ENCODE measurements around the gene KATNAL1. TPM values are rescaled to one million over a fixed set of nuclear protein-coding genes. Genes with fewer than 3 reads are reported as not detected.

KATNAL1 gene
- total RNA-seq (2022) (4.3 and 5.1 TPM in 2 replicates), Bru-seq, nascent RNA (percentile 48 among the genes with signal in this experiment), BruChase-seq, experiment 1, labeled RNA remaining after a 6-hour chase (percentile 42 among the genes with signal in this experiment), BruChase-seq, experiment 2, labeled RNA remaining after a 2-hour chase (percentile 46 among the genes with signal in this experiment)
- long read RNA-seq, partial matches to known transcripts = 0 of 1 reads
- long read RNA-seq, other reads (novel, unspliced or antisense) = 1 of 1 reads

- TF ChIP-seq CTCF (IDR thresholded peaks at IDR 0.05; ENCODE audit: unreplicated experiment) = no peak
- Mint-ChIP-seq H3K27me3 (ENCODE audit: unreplicated experiment) (no peaks in the 10 kb centered on the region), H3K36me3 (ENCODE audit: insufficient read depth, unreplicated experiment) (peaks cover 15% of the 10 kb centered on the region), H3K4me1 (ENCODE audit: low read depth, unreplicated experiment) (peaks cover 9% of the 10 kb centered on the region), H3K27ac (ENCODE audit: unreplicated experiment) (no peak within 1 kb of the TSS), H3K9me3 (ENCODE audit: low read depth, unreplicated experiment) (no peaks in the 10 kb centered on the region), H3K4me3 (ENCODE audit: low read depth, unreplicated experiment) (peak within 1 kb of the TSS; percentile 81)
- CTCF ChIA-PET = interaction anchor here (0.7 kb wide), 1 partner anchor 301 kb away, joined by 3 read pairs; no protein-coding TSS in a partner anchor
- DNase-seq = peak; percentile 54
- BruUV-seq (replicated peaks) = no TSS peak
- intact Hi-C loops (cut with micrococcal nuclease; ENCODE audit: unreplicated experiment) = no loop called here
These were observed at the start of gene KATNAL1 for GRCh38 chr13:30307194-30307970. Gene KATNAL1 (minus strand): TSS chr13:30307551. CDS start chr13:30283777, 23,774 bp downstream.

- no peaks in the 10 kb centered on the region for H3K4me1 Mint-ChIP-seq (ENCODE audit: low read depth, unreplicated experiment)
- intact Hi-C loops (cut with micrococcal nuclease; ENCODE audit: unreplicated experiment) = no loop called here
These were observed 48.5 kb upstream of the KATNAL1 start for GRCh38 chr13:30355839-30356238.

GRCh38 chr13:30355384-30355699 is 48.0 kb upstream of the KATNAL1 start:
- no TSS peak for BruUV-seq (replicated peaks)
- Mint-ChIP-seq H3K36me3 (ENCODE audit: insufficient read depth, unreplicated experiment) (no peaks in the 10 kb centered on the region), H3K27ac (ENCODE audit: unreplicated experiment) (no peak overlapping the region), H3K4me3 (ENCODE audit: low read depth, unreplicated experiment) (no peak overlapping the region), H3K27me3 (ENCODE audit: unreplicated experiment) (no peaks in the 10 kb centered on the region), H3K9me3 (ENCODE audit: low read depth, unreplicated experiment) (peaks cover 8% of the 10 kb centered on the region), H3K4me1 (ENCODE audit: low read depth, unreplicated experiment) (no peaks in the 10 kb centered on the region)
- TF ChIP-seq CTCF (IDR thresholded peaks at IDR 0.05; ENCODE audit: unreplicated experiment) = no peak
- intact Hi-C loops (cut with micrococcal nuclease; ENCODE audit: unreplicated experiment) = no loop called here
- no peak for DNase-seq
- CTCF ChIA-PET = no interaction called here

More at GRCh38 chr13:30355839-30356238, 48.5 kb upstream of the KATNAL1 start:
- no peak overlapping the region for H3K27ac Mint-ChIP-seq (ENCODE audit: unreplicated experiment)
- H3K27me3 Mint-ChIP-seq (ENCODE audit: unreplicated experiment) = no peaks in the 10 kb centered on the region
- peaks cover 8% of the 10 kb centered on the region for H3K9me3 Mint-ChIP-seq (ENCODE audit: low read depth, unreplicated experiment)
- H3K36me3 Mint-ChIP-seq (ENCODE audit: insufficient read depth, unreplicated experiment) = no peaks in the 10 kb centered on the region
- no peak overlapping the region for H3K4me3 Mint-ChIP-seq (ENCODE audit: low read depth, unreplicated experiment)
- BruUV-seq (replicated peaks) = no TSS peak
- TF ChIP-seq CTCF (IDR thresholded peaks at IDR 0.05; ENCODE audit: unreplicated experiment) = no peak
- CTCF ChIA-PET = interaction anchor here (0.6 kb wide), 1 partner anchor 185 kb away, joined by 3 read pairs; no protein-coding TSS in a partner anchor
- no peak for DNase-seq

- no peak for DNase-seq
- H3K4me1 Mint-ChIP-seq (ENCODE audit: low read depth, unreplicated experiment) = no peaks in the 10 kb centered on the region
- H3K9me3 Mint-ChIP-seq (ENCODE audit: low read depth, unreplicated experiment) = peaks cover 8% of the 10 kb centered on the region
- H3K36me3 Mint-ChIP-seq (ENCODE audit: insufficient read depth, unreplicated experiment) = no peaks in the 10 kb centered on the region
- TF ChIP-seq CTCF (IDR thresholded peaks at IDR 0.05; ENCODE audit: unreplicated experiment) = no peak
- H3K4me3 Mint-ChIP-seq (ENCODE audit: low read depth, unreplicated experiment) = no peak overlapping the region
- BruUV-seq (replicated peaks) = no TSS peak
- H3K27me3 Mint-ChIP-seq (ENCODE audit: unreplicated experiment) = no peaks in the 10 kb centered on the region
- CTCF ChIA-PET = interaction anchor here (0.7 kb wide), 1 partner anchor 28 kb away, joined by 6 read pairs; no protein-coding TSS in a partner anchor
- intact Hi-C loops (cut with micrococcal nuclease; ENCODE audit: unreplicated experiment) = no loop called here
- H3K27ac Mint-ChIP-seq (ENCODE audit: unreplicated experiment) = no peak overlapping the region
These were observed 47.4 kb upstream of the KATNAL1 start for GRCh38 chr13:30354493-30355383.
